GM23338 (cell line): ENCODE results near the gene GRWD1. TPM values are rescaled to one million over a fixed set of nuclear protein-coding genes. Genes with fewer than 3 reads are reported as not detected.

Experiments
- ATAC-seq: fragments of 200-7000 bp; cut with Tn5 transposase; 3 replicates; pipeline ENCODE4 v1.9.1; 2020
- DNase-seq: peaks from one replicate; pipeline ENCODE4 v3.0.0-alpha.2; 2015; ENCODE audit warnings: low spot score
- H2AFZ ChIP-seq: fragments of 200-600 bp; sonication (generic); 2 replicates; pipeline ENCODE4 v1.8.0; 2016; ENCODE audit warnings: antibody characterized with exemption, mild to moderate bottlenecking, moderate library complexity
- H3F3A ChIP-seq: fragments of 200-600 bp; sonication (generic); replicated peaks from 2 replicates; pipeline ENCODE4 v1.8.0; 2017; ENCODE audit warnings: antibody characterized with exemption, mixed run types, low read depth
- H3K27ac ChIP-seq: fragments of 200-600 bp; sonication (generic); 2 replicates; pipeline ENCODE4 v1.6.1; 2016; ENCODE audit warnings: low read depth
- H3K27me3 ChIP-seq: fragments of 200-600 bp; sonication (generic); 2 replicates; pipeline ENCODE4 v1.8.0; 2016; ENCODE audit warnings: mild to moderate bottlenecking, mixed run types, moderate library complexity; ENCODE audit not compliant: insufficient read depth
- H3K36me3 ChIP-seq: fragments of 200-600 bp; sonication (generic); 2 replicates; pipeline ENCODE4 v1.8.0; 2016; ENCODE audit warnings: mild to moderate bottlenecking; ENCODE audit not compliant: insufficient read depth
- H3K4me1 ChIP-seq: fragments of 200-600 bp; sonication (generic); 2 replicates; pipeline ENCODE4 v1.8.0; 2016; ENCODE audit warnings: mild to moderate bottlenecking, moderate library complexity; ENCODE audit not compliant: insufficient read depth
- H3K4me2 ChIP-seq: fragments of 200-600 bp; sonication (generic); 2 replicates; pipeline ENCODE4 v1.7.1; 2017; ENCODE audit warnings: mixed run types
- H3K4me3 ChIP-seq: fragments of 200-600 bp; sonication (generic); 2 replicates; pipeline ENCODE4 v1.6.1; 2016; ENCODE audit warnings: mixed run types
- H3K79me2 ChIP-seq: fragments of 200-600 bp; sonication (generic); replicated peaks from 2 replicates; pipeline ENCODE4 v1.8.0; 2017; ENCODE audit warnings: mild to moderate bottlenecking; ENCODE audit not compliant: insufficient read depth
- H3K9me2 ChIP-seq: fragments of 200-600 bp; sonication (generic); 2 replicates; pipeline ENCODE4 v1.8.0; 2017; ENCODE audit not compliant: insufficient read depth
- H4K20me1 ChIP-seq: fragments of 200-600 bp; sonication (generic); replicated peaks from 2 replicates; pipeline ENCODE4 v1.8.0; 2017; ENCODE audit warnings: mild to moderate bottlenecking; ENCODE audit not compliant: insufficient read depth
- H3K27ac Mint-ChIP-seq: 2 replicates; pipeline ENCODE4 v1.8.0; 2020; ENCODE audit warnings: inconsistent platforms, mild to moderate bottlenecking, moderate library complexity, mixed read lengths
- H3K27me3 Mint-ChIP-seq: 3 replicates; pipeline ENCODE4 v1.8.0; 2022; ENCODE audit warnings: low read depth, mild to moderate bottlenecking, moderate library complexity, mixed read lengths, inconsistent platforms; ENCODE audit not compliant: insufficient read depth, poor library complexity
- H3K36me3 Mint-ChIP-seq: 3 replicates; pipeline ENCODE4 v1.8.0; 2021; ENCODE audit warnings: low read depth, mild to moderate bottlenecking, inconsistent platforms, moderate library complexity, mixed read lengths
- H3K4me1 Mint-ChIP-seq: 3 replicates; pipeline ENCODE4 v1.8.0; 2020; ENCODE audit warnings: mild to moderate bottlenecking, inconsistent platforms, mixed read lengths
- H3K4me3 Mint-ChIP-seq: 3 replicates; pipeline ENCODE4 v1.8.0; 2021; ENCODE audit warnings: moderate library complexity, mild to moderate bottlenecking, inconsistent platforms, mixed read lengths
- H3K9me3 Mint-ChIP-seq: 3 replicates; pipeline ENCODE4 v1.8.0; 2020; ENCODE audit warnings: moderate library complexity, mild to moderate bottlenecking, inconsistent platforms, mixed read lengths
- CREB1 ChIP-seq: fragments of 250-450 bp; sonication (Bioruptor Pico); IDR thresholded peaks from 2 replicates; pipeline ENCODE4 v1.5.0; 2020; ENCODE audit warnings: low read depth, mild to moderate bottlenecking, moderate library complexity
- EZH2phosphoT487 ChIP-seq: fragments of 200-600 bp; sonication (generic); IDR thresholded peaks from one replicate; pipeline ENCODE4 v1.8.1; 2018; ENCODE audit warnings: antibody characterized with exemption; ENCODE audit not compliant: unreplicated experiment
- NANOG ChIP-seq: IDR thresholded peaks from 2 replicates; pipeline ENCODE4 v1.6.1; 2016; ENCODE audit warnings: antibody characterized with exemption, borderline replicate concordance
- POLR2AphosphoS5 ChIP-seq: IDR thresholded peaks from 2 replicates; pipeline ENCODE4 v1.6.1; 2016; ENCODE audit warnings: antibody characterized with exemption, low read depth
- STAT1 ChIP-seq: IDR thresholded peaks from one replicate; pipeline ENCODE4 v1.6.1; 2016; ENCODE audit warnings: antibody characterized with exemption; ENCODE audit not compliant: unreplicated experiment
- ZNF331 ChIP-seq: fragments of 250-450 bp; sonication (Bioruptor Pico); IDR thresholded peaks from 2 replicates; pipeline ENCODE4 v1.5.0; 2020; ENCODE audit warnings: low read depth, mild to moderate bottlenecking, moderate library complexity
- polyA plus RNA-seq: library from polyadenylated mRNA; unstranded; fragments of >200 nt; fragmentation: Nextera tagmentation; extraction: Ambion mirVana; gene quantifications from 2 replicates; pipeline ENCODE4 v1.2.1, GENCODE V29; 2016
- total RNA-seq: library from RNA; depleted of rRNA; stranded (reverse); fragments of >200 nt; shearing (Covaris generic); gene quantifications from 2 replicates; pipeline ENCODE4 v1.2.3, GENCODE V29; 2014
- TF ChIP-seq, protein P1 (sequence below): IDR thresholded peaks from one replicate; pipeline ENCODE4 v1.6.1; 2018; ENCODE audit warnings: antibody characterized with exemption; ENCODE audit not compliant: unreplicated experiment
- TF ChIP-seq, protein P2 (sequence below), 2 experiments: fragments of 200-600 bp in 1 of 2; sonication (generic) in 1 of 2; conservative IDR thresholded peaks; 2 replicates each; pipeline versions ENCODE4 v1.5.1 to v1.6.1; 2016 to 2017; ENCODE audit warnings: antibody characterized with exemption in 2 of 2, low read depth in 2 of 2, mild to moderate bottlenecking in 2 of 2, moderate library complexity in 1 of 2

Gene GRWD1
- total and polyA plus RNA-seq, 2 experiments from 2014 or later: 23.2 to 58.0 TPM

DNA sequence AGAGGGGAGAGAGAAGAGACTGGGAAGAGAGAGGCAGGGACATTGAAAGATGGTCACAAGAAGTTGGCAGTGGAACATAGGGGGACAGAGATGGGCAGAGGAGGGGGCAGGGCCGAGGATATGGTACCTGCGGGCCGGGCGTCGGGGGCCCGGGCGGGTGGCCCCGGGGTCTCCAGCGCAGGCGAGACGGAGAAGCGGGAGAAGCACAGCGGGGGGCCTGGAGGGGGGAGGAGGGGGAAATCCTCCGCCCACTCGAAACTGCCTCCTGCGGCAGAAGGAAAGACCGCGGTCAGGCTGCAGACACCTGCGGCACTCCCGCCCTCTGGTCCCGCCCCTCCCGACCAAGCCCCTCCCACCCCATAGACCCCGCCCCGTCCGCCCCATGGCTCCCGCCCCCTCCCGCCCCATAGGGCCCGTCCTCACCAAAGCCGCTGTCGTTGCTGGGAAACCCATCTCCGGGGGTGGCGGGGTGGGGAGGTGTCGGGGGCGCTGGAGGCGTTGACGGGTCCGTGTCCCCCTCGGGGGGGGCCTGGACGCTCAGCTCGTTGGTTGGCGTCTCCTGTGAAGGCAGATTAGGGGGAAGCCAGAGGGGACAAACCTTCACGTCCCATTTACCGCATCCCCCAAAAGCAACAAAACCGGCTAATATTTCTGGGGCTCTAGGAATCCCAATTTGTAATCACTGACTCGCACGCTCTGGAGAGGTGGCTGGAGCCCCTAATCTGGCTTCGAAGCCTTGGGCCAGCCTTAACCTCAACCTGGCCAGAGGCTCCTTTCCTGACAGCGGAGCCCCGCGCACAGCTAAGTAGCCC, 45.4 kb downstream of the GRWD1 start (continued):
- no peak for TF ChIP-seq EZH2phosphoT487
- TF ChIP-seq, protein P1, sequence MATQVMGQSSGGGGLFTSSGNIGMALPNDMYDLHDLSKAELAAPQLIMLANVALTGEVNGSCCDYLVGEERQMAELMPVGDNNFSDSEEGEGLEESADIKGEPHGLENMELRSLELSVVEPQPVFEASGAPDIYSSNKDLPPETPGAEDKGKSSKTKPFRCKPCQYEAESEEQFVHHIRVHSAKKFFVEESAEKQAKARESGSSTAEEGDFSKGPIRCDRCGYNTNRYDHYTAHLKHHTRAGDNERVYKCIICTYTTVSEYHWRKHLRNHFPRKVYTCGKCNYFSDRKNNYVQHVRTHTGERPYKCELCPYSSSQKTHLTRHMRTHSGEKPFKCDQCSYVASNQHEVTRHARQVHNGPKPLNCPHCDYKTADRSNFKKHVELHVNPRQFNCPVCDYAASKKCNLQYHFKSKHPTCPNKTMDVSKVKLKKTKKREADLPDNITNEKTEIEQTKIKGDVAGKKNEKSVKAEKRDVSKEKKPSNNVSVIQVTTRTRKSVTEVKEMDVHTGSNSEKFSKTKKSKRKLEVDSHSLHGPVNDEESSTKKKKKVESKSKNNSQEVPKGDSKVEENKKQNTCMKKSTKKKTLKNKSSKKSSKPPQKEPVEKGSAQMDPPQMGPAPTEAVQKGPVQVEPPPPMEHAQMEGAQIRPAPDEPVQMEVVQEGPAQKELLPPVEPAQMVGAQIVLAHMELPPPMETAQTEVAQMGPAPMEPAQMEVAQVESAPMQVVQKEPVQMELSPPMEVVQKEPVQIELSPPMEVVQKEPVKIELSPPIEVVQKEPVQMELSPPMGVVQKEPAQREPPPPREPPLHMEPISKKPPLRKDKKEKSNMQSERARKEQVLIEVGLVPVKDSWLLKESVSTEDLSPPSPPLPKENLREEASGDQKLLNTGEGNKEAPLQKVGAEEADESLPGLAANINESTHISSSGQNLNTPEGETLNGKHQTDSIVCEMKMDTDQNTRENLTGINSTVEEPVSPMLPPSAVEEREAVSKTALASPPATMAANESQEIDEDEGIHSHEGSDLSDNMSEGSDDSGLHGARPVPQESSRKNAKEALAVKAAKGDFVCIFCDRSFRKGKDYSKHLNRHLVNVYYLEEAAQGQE: no peak
- TF ChIP-seq, protein P2, sequence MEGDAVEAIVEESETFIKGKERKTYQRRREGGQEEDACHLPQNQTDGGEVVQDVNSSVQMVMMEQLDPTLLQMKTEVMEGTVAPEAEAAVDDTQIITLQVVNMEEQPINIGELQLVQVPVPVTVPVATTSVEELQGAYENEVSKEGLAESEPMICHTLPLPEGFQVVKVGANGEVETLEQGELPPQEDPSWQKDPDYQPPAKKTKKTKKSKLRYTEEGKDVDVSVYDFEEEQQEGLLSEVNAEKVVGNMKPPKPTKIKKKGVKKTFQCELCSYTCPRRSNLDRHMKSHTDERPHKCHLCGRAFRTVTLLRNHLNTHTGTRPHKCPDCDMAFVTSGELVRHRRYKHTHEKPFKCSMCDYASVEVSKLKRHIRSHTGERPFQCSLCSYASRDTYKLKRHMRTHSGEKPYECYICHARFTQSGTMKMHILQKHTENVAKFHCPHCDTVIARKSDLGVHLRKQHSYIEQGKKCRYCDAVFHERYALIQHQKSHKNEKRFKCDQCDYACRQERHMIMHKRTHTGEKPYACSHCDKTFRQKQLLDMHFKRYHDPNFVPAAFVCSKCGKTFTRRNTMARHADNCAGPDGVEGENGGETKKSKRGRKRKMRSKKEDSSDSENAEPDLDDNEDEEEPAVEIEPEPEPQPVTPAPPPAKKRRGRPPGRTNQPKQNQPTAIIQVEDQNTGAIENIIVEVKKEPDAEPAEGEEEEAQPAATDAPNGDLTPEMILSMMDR (conservative IDR thresholded peaks at IDR 0.05; ENCODE audit: low read depth in 2 of 2): no peak
- no peak for TF ChIP-seq POLR2AphosphoS5

DNA sequence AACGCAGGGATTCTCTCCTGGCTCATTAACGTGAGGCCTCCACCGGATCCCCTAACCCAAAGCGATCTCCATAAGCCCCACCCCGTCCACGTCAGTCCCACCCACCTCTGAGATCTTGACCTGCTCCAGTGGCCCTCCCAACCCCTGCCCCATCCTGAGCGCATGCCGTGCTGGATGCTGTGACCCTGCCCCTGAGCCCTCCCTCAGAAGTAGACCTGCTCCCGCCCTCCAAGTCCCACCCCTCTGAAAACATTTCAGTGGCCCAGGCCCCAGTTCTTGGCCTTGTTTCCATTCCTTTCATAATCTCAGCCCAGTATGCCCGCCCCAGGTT, 46.0 kb downstream of the GRWD1 start:
- Histone ChIP-seq H3K36me3 (no peaks in the 10 kb centered on the region), H2AFZ (0 out of 2 replicates have a peak overlapping the region, but pooled peaks have one; percentile 63), H3K4me3 (peak overlapping the region; percentile 76), H3K4me1 (peaks cover 23% of the 10 kb centered on the region), H3K27ac (peak overlapping the region; percentile 96), H3K9me2 (no peaks in the 10 kb centered on the region), H3K79me2 (no peaks in the 10 kb centered on the region), H3F3A (peaks cover 34% of the 10 kb centered on the region), H3K27me3 (0 out of 2 replicates have a peak, but pooled peaks cover 2% of the 10 kb centered on the region), H4K20me1 (peaks cover 6% of the 10 kb centered on the region; the same call in 1 of the 2 replicates), H3K4me2 (peak overlapping the region; percentile 90)
- Mint-ChIP-seq H3K36me3 (peaks cover 3% of the 10 kb centered on the region; the same call in 2 of the 3 replicates), H3K4me1 (peaks cover 21% of the 10 kb centered on the region), H3K27ac (peak overlapping the region; percentile 95), H3K9me3 (no peaks in the 10 kb centered on the region; the same call in 1 of the 3 replicates), H3K27me3 (peaks cover 30% of the 10 kb centered on the region), H3K4me3 (peak overlapping the region; percentile 75)
- DNase-seq (peak; percentile 95), ATAC-seq (peak; percentile 66)
- TF ChIP-seq ZNF331 (no peak), EZH2phosphoT487 (no peak), STAT1 (no peak), CREB1 (CRISPR knock-in tag) (peak; percentile 40; the same call in 1 of the 2 replicates), NANOG (no peak)
- TF ChIP-seq, protein P1: no peak
